HFF-Myc (cell line): ENCODE data around the gene TRDN.
"Not testable (repeated sequence)": the region's sequence is repeated elsewhere in the genome, so short reads cannot be mapped to it uniquely, and the experiment has no call there.

ENCODE experiments used
- DNase-seq: peaks from one replicate; pipeline ENCODE4 v3.0.0-alpha.2; 2011; ENCODE audit warnings: low read depth; ENCODE audit errors: extremely low read depth
- H3K4me3 ChIP-seq: replicated peaks from 2 replicates; pipeline ENCODE4 v1.5.1; 2011; ENCODE audit warnings: low read depth, mild to moderate bottlenecking, control low read depth, low read length
- CTCF ChIP-seq: IDR thresholded peaks from 2 replicates; pipeline ENCODE4 v1.5.1; 2012; ENCODE audit warnings: mild to moderate bottlenecking, low read depth, low read length, control low read depth; ENCODE audit errors: missing control alignments

TRDN gene

DNA sequence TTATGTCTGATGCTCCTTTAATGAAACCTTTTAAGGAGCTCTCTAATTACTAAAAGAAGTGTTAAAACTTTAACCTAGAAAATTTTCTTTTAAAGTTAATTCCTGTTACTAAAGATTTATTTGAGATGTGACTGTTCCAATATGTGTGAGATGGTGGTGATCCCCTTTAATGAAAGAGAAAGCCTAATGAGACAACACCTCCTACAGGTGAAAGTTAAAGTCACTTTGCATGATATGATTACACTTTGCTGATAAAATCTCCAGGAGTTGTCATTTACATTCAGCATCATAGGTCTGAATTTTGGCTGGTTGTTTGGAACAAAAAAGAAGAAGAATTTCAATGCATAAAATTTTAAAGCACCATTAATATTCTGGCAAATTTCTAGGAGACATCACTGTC is 307.4 kb downstream of the TRDN start:
- TF ChIP-seq CTCF: no peak
- no peak for DNase-seq
- no peak overlapping the region for H3K4me3 ChIP-seq

DNA sequence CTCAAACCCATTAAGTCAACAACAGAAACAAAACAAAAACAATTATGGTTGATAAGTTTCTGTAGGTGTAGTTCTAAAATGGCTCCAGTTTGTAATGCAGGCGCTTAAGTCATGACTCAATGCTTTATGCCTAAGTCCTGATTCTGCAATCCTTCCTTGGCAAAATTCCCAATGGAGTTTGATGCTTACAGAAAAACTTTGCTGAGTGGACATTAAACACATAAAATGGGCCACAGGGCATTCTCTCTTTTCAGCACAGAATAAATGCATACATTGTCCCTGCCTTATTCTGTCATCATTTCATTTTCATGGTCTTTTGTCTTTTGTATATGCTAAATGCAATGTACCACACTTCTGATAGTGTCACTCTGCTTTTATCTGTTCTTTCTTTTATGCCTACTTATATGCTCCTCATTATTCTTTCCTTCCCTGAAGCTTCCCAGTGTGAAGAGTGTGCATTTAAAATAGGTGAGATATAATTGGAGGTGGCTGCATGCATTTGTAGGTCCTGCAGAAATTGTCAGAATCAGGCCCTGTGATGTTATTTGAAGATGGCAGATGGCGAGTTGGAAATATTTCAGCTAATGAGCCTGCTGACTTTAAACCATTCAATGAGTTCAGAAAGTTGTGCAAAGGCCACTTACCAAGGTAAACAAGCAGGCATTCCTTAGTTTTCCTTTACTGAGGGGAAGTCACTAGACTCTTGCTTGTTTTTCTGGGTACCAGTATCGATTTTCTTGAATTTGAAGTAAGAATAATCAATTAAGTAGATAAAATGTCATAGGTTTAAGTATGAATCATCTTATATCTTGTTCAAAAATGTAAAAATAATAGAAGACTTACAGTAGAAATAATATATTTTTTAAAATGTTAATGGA is 313.1 kb downstream of the TRDN start:
- H3K4me3 ChIP-seq: no peak overlapping the region
- TF ChIP-seq CTCF: no peak
- DNase-seq: no peak

GRCh38 chr6:123321020-123321419 is 315.7 kb downstream of the TRDN start:
- no peak for DNase-seq
- no peak overlapping the region for H3K4me3 ChIP-seq
- no peak for TF ChIP-seq CTCF

- no peak for DNase-seq
- TF ChIP-seq CTCF: no peak
- no peak overlapping the region for H3K4me3 ChIP-seq
Measured at GRCh38 chr6:123316733-123317323, 319.9 kb downstream of the TRDN start.

GRCh38 chr6:123314459-123314858 is 322.3 kb downstream of the TRDN start:
- H3K4me3 ChIP-seq, DNase-seq: not testable (repeated sequence)

GRCh38 chr6:123309130-123309529 is 327.6 kb downstream of the TRDN start:
- no peak overlapping the region for H3K4me3 ChIP-seq
- TF ChIP-seq CTCF: no peak
- no peak for DNase-seq

GRCh38 chr6:123306334-123306733 is 330.4 kb downstream of the TRDN start:
- H3K4me3 ChIP-seq: no peak overlapping the region
- no peak for DNase-seq
- TF ChIP-seq CTCF: no peak
